K562 (cell line): ENCODE measurements around the gene GBF1. TPM values are rescaled to one million over a fixed set of nuclear protein-coding genes. Genes with fewer than 3 reads are reported as not detected.

Experiments
- CREB5 ChIP-seq: fragments of 250-450 bp; sonication (Bioruptor Pico); IDR thresholded peaks from 2 replicates; pipeline ENCODE4 v1.5.0; 2020; ENCODE audit warnings: mild to moderate bottlenecking
- EZH2 ChIP-seq: IDR thresholded peaks from 2 replicates; pipeline ENCODE4 v1.6.1; 2012; ENCODE audit warnings: low read depth, mild to moderate bottlenecking, inconsistent platforms, low read length, borderline replicate concordance
- GABPB2 ChIP-seq: fragments of 250-450 bp; sonication (Bioruptor Pico); conservative IDR thresholded peaks from 2 replicates; pipeline ENCODE4 v1.5.1; 2021; ENCODE audit warnings: mild to moderate bottlenecking
- MAFF ChIP-seq: IDR thresholded peaks from 2 replicates; pipeline ENCODE4 v1.6.1; 2012; ENCODE audit warnings: low read length, improper control_type of control experiment
- MGA ChIP-seq: fragments of 450-650 bp; IDR thresholded peaks from 2 replicates; pipeline ENCODE4 v1.6.1; 2016; ENCODE audit warnings: mild to moderate bottlenecking, moderate library complexity
- NKRF ChIP-seq: fragments of 450-650 bp; IDR thresholded peaks from 2 replicates; pipeline ENCODE4 v1.6.1; 2016; ENCODE audit warnings: borderline replicate concordance
- SAFB ChIP-seq: fragments of 200-400 bp; formaldehyde crosslinking; IDR thresholded peaks from 2 replicates; pipeline ENCODE4 v1.6.1; 2017; ENCODE audit warnings: low read depth, low read length, borderline replicate concordance
- SREBF2 ChIP-seq: sonication (generic); formaldehyde crosslinking; IDR thresholded peaks from 2 replicates; pipeline ENCODE4 v1.4.0; 2020; ENCODE audit warnings: mild to moderate bottlenecking, missing genetic modification reagents
- TFAM ChIP-seq: fragments of 250-450 bp; sonication (Bioruptor Pico); conservative IDR thresholded peaks from 2 replicates; pipeline ENCODE4 v1.5.0; 2021; ENCODE audit warnings: mild to moderate bottlenecking, moderate library complexity
- ZNF277 ChIP-seq: fragments of 250-450 bp; sonication (Bioruptor Pico); IDR thresholded peaks from 2 replicates; pipeline ENCODE4 v1.8.0; 2022; ENCODE audit warnings: inconsistent platforms, mild to moderate bottlenecking, moderate library complexity, borderline replicate concordance
- polyA plus RNA-seq, 8 experiments: library from polyadenylated mRNA; depleted of rRNA in 4 of 8; stranded (reverse) in 5 of 8; unstranded in 3 of 8; fragments of >200 nt; fragmentation: Nextera tagmentation in 2 of 8; fragmentation: Illumina TruSeq in 1 of 8; extraction: Ambion mirVana in 2 of 8; extraction: Trizol in 1 of 8; gene quantifications; 2 replicates each; pipeline versions ENCODE4 v1.2.1 to v1.2.3, GENCODE V29; 2011 to 2014; ENCODE audit warnings: inconsistent platforms in 1 of 8, missing spikeins in 1 of 8
- total RNA-seq, 7 experiments: library from RNA; depleted of rRNA in 6 of 7; stranded (reverse); fragments of >200 nt in 6 of 7; fragmentation: Illumina TruSeq in 2 of 7; extraction: Trizol in 2 of 7; gene quantifications; 2 replicates each; pipeline versions ENCODE4 v1.2.1 to v1.2.3, GENCODE V29; 2011 to 2021; ENCODE audit warnings: low replicate concordance in 1 of 7

The GBF1 gene
- total and polyA plus RNA-seq, 9 of the 15 experiments (the other 6 are each of a cell fraction or from before 2014, with no cell fraction given): 0.69 to 28.0 (median 10.3) TPM

GRCh38 chr10:102418622-102419268 is 173.4 kb downstream of the GBF1 start, which contains the start of gene PSD (continued):
- TF ChIP-seq MAFF (no peak), GABPB2 (CRISPR knock-in tag) (no peak), SREBF2 (CRISPR knock-in tag) (no peak), SAFB (peak; percentile 66; the same call in 1 of the 2 replicates), ZNF277 (CRISPR knock-in tag) (no peak), TFAM (CRISPR knock-in tag) (no peak), MGA (peak; percentile 70), EZH2 (no peak), NKRF (no peak), CREB5 (CRISPR knock-in tag) (no peak)
